IMR-90 (cell line): ENCODE results near the gene NHLRC1. TPM values are rescaled to one million over a fixed set of nuclear protein-coding genes. Genes with fewer than 3 reads are reported as not detected.

Source experiments
- ATAC-seq: fragments of 200-7000 bp; cut with Tn5 transposase; 2 replicates; pipeline ENCODE4 v1.9.1; 2020; ENCODE audit warnings: low read depth, mild to moderate bottlenecking, moderate library complexity
- BruUV-seq: library from RNA; stranded (reverse); fragments of 400-500 nt; replicated peaks from 2 replicates; lab custom pipeline; 2021; lab: Mats Ljungman, UMichigan
- CTCF ChIA-PET: fragments of 300-600 bp; formaldehyde crosslinking; extraction: SDS; loops from one replicate; lab custom pipeline; 2021; ENCODE audit warnings: antibody characterized with exemption; lab: Yijun Ruan, JAX
- POLR2A ChIA-PET: fragments of 300-600 bp; sonication (Branson Sonifier 250); formaldehyde crosslinking; loops from one replicate; lab custom pipeline; 2022; ENCODE audit warnings: antibody characterized with exemption; ENCODE audit not compliant: unreplicated experiment; lab: Charles Lee
- DNase-seq: peaks from one replicate; pipeline ENCODE4 v3.0.0; 2013
- H2AFZ ChIP-seq: replicated peaks from 2 replicates; pipeline ENCODE3; 2013; ENCODE audit warnings: low read length, mild to moderate bottlenecking; ENCODE audit not compliant: poor library complexity
- H2AK5ac ChIP-seq: 2 replicates; pipeline ENCODE4 v1.6.1; 2013; ENCODE audit warnings: low read depth, low read length, inconsistent platforms
- H2AK9ac ChIP-seq: replicated peaks from 2 replicates; pipeline ENCODE3; 2013; ENCODE audit warnings: mild to moderate bottlenecking, low read depth, low read length, moderate library complexity; ENCODE audit not compliant: poor library complexity
- H2BK120ac ChIP-seq: 2 replicates; pipeline ENCODE4 v1.6.1; 2013; ENCODE audit warnings: low read depth, low read length, inconsistent platforms
- H2BK15ac ChIP-seq: 3 replicates; pipeline ENCODE4 v1.6.1; 2013; ENCODE audit warnings: low read depth, low read length, inconsistent platforms
- H2BK20ac ChIP-seq: 2 replicates; pipeline ENCODE4 v1.6.1; 2013; ENCODE audit warnings: low read depth, mild to moderate bottlenecking, inconsistent platforms, low read length, moderate library complexity
- H2BK5ac ChIP-seq: 2 replicates; pipeline ENCODE4 v1.6.1; 2013; ENCODE audit warnings: mild to moderate bottlenecking, low read depth, low read length, inconsistent platforms; ENCODE audit not compliant: poor library complexity, severe bottlenecking
- H3K14ac ChIP-seq: replicated peaks from 2 replicates; pipeline ENCODE4 v1.6.1; 2013; ENCODE audit warnings: low read depth, low read length, inconsistent platforms
- H3K18ac ChIP-seq: 2 replicates; pipeline ENCODE4 v1.6.1; 2013; ENCODE audit warnings: low read depth, low read length, control low read depth
- H3K23ac ChIP-seq: 2 replicates; pipeline ENCODE4 v1.6.1; 2013; ENCODE audit warnings: low read depth, low read length, inconsistent platforms
- H3K27ac ChIP-seq: 2 replicates; pipeline ENCODE4 v1.5.1; 2013; ENCODE audit warnings: mild to moderate bottlenecking, control low read depth, low read length; ENCODE audit not compliant: insufficient read depth
- H3K27me3 ChIP-seq: 2 replicates; pipeline ENCODE4 v1.6.1; 2013; ENCODE audit warnings: low read length; ENCODE audit not compliant: control insufficient read depth, insufficient read depth
- H3K36me3 ChIP-seq: 2 replicates; pipeline ENCODE4 v1.6.1; 2013; ENCODE audit warnings: low read length, mixed read lengths; ENCODE audit not compliant: control insufficient read depth, insufficient read depth
- H3K4ac ChIP-seq: 2 replicates; pipeline ENCODE4 v1.6.1; 2013; ENCODE audit warnings: low read depth, low read length, inconsistent platforms
- H3K4me1 ChIP-seq: 2 replicates; pipeline ENCODE4 v1.6.1; 2013; ENCODE audit warnings: low read length, mixed read lengths; ENCODE audit not compliant: control insufficient read depth, insufficient read depth
- H3K4me2 ChIP-seq: 2 replicates; pipeline ENCODE4 v1.6.1; 2013; ENCODE audit warnings: low read depth, mild to moderate bottlenecking, control low read depth, low read length, moderate library complexity
- H3K4me3 ChIP-seq: 2 replicates; pipeline ENCODE4 v1.5.1; 2013; ENCODE audit warnings: low read depth, mild to moderate bottlenecking, control low read depth, low read length, moderate library complexity; ENCODE audit not compliant: insufficient read depth
- H3K56ac ChIP-seq: 2 replicates; pipeline ENCODE4 v1.6.1; 2013; ENCODE audit warnings: low read length, inconsistent platforms; ENCODE audit not compliant: insufficient read depth; ENCODE audit errors: extremely low read depth
- H3K79me1 ChIP-seq, 2 experiments: 2 replicates each; pipeline ENCODE4 v1.6.1; 2013; ENCODE audit warnings: low read length in 2 of 2, inconsistent platforms in 1 of 2, low read depth in 1 of 2
- H3K9ac ChIP-seq: 2 replicates; pipeline ENCODE4 v1.6.1; 2013; ENCODE audit warnings: low read depth, low read length, control low read depth
- H3K9me1 ChIP-seq: 2 replicates; pipeline ENCODE4 v1.6.1; 2013; ENCODE audit warnings: low read length, inconsistent platforms; ENCODE audit not compliant: insufficient read depth
- H3K9me3 ChIP-seq: 2 replicates; pipeline ENCODE4 v1.6.1; 2013; ENCODE audit warnings: low read length; ENCODE audit not compliant: control insufficient read depth, insufficient read depth
- H4K20me1 ChIP-seq: 2 replicates; pipeline ENCODE4 v1.6.1; 2013; ENCODE audit warnings: low read length, inconsistent platforms; ENCODE audit not compliant: insufficient read depth
- H4K5ac ChIP-seq: 2 replicates; pipeline ENCODE4 v1.6.1; 2013; ENCODE audit warnings: mild to moderate bottlenecking, low read depth, low read length, control low read depth
- H4K8ac ChIP-seq, 2 experiments: 2 replicates each; pipeline ENCODE4 v1.6.1; 2013; ENCODE audit warnings: low read depth in 2 of 2, low read length in 2 of 2, control low read depth in 1 of 2, inconsistent platforms in 1 of 2
- H4K91ac ChIP-seq: 2 replicates; pipeline ENCODE4 v1.6.1; 2013; ENCODE audit warnings: low read depth, low read length, inconsistent platforms; ENCODE audit not compliant: insufficient read depth
- BHLHE40 ChIP-seq: fragments of 150-350 bp; IDR thresholded peaks from 2 replicates; pipeline ENCODE4 v1.6.1; 2016; ENCODE audit warnings: mild to moderate bottlenecking, low read depth, low read length
- CEBPB ChIP-seq: IDR thresholded peaks from 2 replicates; pipeline ENCODE4 v1.6.1; 2012; ENCODE audit warnings: low read depth, low read length, improper control_type of control experiment
- CHD1 ChIP-seq: IDR thresholded peaks from 2 replicates; pipeline ENCODE4 v1.6.1; 2012; ENCODE audit warnings: low read depth, low read length, improper control_type of control experiment
- CTCF ChIP-seq: conservative IDR thresholded peaks from 2 replicates; pipeline ENCODE4 v1.5.1; 2012; ENCODE audit warnings: mild to moderate bottlenecking, low read depth, low read length, improper control_type of control experiment
- ELK1 ChIP-seq: fragments of 150-350 bp; IDR thresholded peaks from 2 replicates; pipeline ENCODE4 v1.6.1; 2016; ENCODE audit warnings: low read depth, mild to moderate bottlenecking, low read length, moderate library complexity, borderline replicate concordance
- FOS ChIP-seq: fragments of 150-350 bp; IDR thresholded peaks from 2 replicates; pipeline ENCODE4 v1.6.1; 2016; ENCODE audit warnings: low read depth, low read length
- MAFK ChIP-seq: IDR thresholded peaks from 2 replicates; pipeline ENCODE4 v1.6.1; 2012; ENCODE audit warnings: low read depth, low read length, improper control_type of control experiment
- MAZ ChIP-seq: IDR thresholded peaks from 2 replicates; pipeline ENCODE4 v1.6.1; 2012; ENCODE audit warnings: low read depth, mild to moderate bottlenecking, low read length, improper control_type of control experiment, moderate library complexity, borderline replicate concordance
- MXI1 ChIP-seq: IDR thresholded peaks from 2 replicates; pipeline ENCODE4 v1.6.1; 2012; ENCODE audit warnings: low read depth, mild to moderate bottlenecking, low read length, moderate library complexity, borderline replicate concordance
- NFE2L2 ChIP-seq: fragments of 150-350 bp; IDR thresholded peaks from 2 replicates; pipeline ENCODE4 v1.6.1; 2016; ENCODE audit warnings: low read depth, mild to moderate bottlenecking, low read length
- POLR2A ChIP-seq: IDR thresholded peaks from 2 replicates; pipeline ENCODE4 v1.6.1; 2012; ENCODE audit warnings: mild to moderate bottlenecking, low read depth, low read length
- RAD21 ChIP-seq: IDR thresholded peaks from 2 replicates; pipeline ENCODE4 v1.6.1; 2012; ENCODE audit warnings: low read length, improper control_type of control experiment
- RCOR1 ChIP-seq: IDR thresholded peaks from 2 replicates; pipeline ENCODE4 v1.6.1; 2012; ENCODE audit warnings: mild to moderate bottlenecking, low read length, improper control_type of control experiment; ENCODE audit not compliant: insufficient replicate concordance
- RFX5 ChIP-seq: IDR thresholded peaks from 2 replicates; pipeline ENCODE4 v1.8.0; 2012; ENCODE audit warnings: low read depth, mild to moderate bottlenecking, low read length, moderate library complexity
- SMC3 ChIP-seq: fragments of 150-350 bp; IDR thresholded peaks from 2 replicates; pipeline ENCODE4 v1.6.1; 2016; ENCODE audit warnings: low read depth, mild to moderate bottlenecking, antibody characterized with exemption, low read length, moderate library complexity
- USF2 ChIP-seq: fragments of 150-350 bp; IDR thresholded peaks from 2 replicates; pipeline ENCODE4 v1.6.1; 2017; ENCODE audit warnings: mild to moderate bottlenecking, antibody characterized with exemption, low read length, low read depth
- WGBS, 2 experiments: methylation state at CpG; one replicate each; pipeline versions ENCODE4 v1.1.5 to v1.1.7; 2013; ENCODE audit warnings: missing lambda C conversion rate in 2 of 2; ENCODE audit not compliant: insufficient read length in 1 of 2; ENCODE audit errors: extremely low coverage in 2 of 2; 5-methylcytosine and 5-hydroxymethylcytosine counted together
- dilution Hi-C: fragments of 300-500 bp; cut with HindIII; formaldehyde crosslinking; loops from one replicate; pipeline ENCODE4 v1.14.3; 2018; ENCODE audit warnings: low sequenced_read_pairs; ENCODE audit not compliant: unreplicated experiment
- in situ Hi-C: fragments of 300-500 bp; cut with MboI; formaldehyde crosslinking; loops from 3 replicates; pipeline ENCODE4 v1.14.3; 2019; ENCODE audit warnings: low sequenced_read_pairs, inconsistent platforms, mixed read lengths
- intact Hi-C: fragments of 100-400 bp; cut with micrococcal nuclease; formaldehyde crosslinking; loops from 2 replicates; pipeline ENCODE4 v1.10.0; 2022
- polyA plus RNA-seq, 3 experiments: library from polyadenylated mRNA; depleted of rRNA; stranded (reverse); fragments of >200 nt; gene quantifications; 2 replicates each; pipeline ENCODE4 v1.2.3, GENCODE V29; 2012; ENCODE audit warnings: low replicate concordance in 1 of 3
- total RNA-seq: library from RNA; depleted of rRNA; stranded (reverse); fragments of >200 nt; gene quantifications from 2 replicates; pipeline ENCODE4 v1.2.3, GENCODE V29; 2012

NHLRC1 gene
- total and polyA plus RNA-seq, 2 of the 4 experiments (the other 2 are of a cell fraction): 1.1 TPM

GRCh38 chr6:18091382-18091781 lies 31.1 kb downstream of the NHLRC1 start:
- TF ChIP-seq FOS (no peak), CTCF (no peak), MAFK (no peak), CEBPB (no peak), USF2 (no peak), ELK1 (no peak), RCOR1 (no peak), MXI1 (no peak), RAD21 (no peak), NFE2L2 (no peak), POLR2A (no peak), SMC3 (no peak), RFX5 (no peak), MAZ (no peak), CHD1 (no peak), BHLHE40 (no peak)
- no TSS peak for BruUV-seq
- Histone ChIP-seq H3K4ac (no peak overlapping the region), H2AK9ac (no peak overlapping the region), H3K14ac (no peak overlapping the region), H3K4me2 (no peak overlapping the region), H3K79me1 (no peaks in the 10 kb centered on the region), H3K9ac (no peak overlapping the region), H2AK5ac (no peak overlapping the region), H4K5ac (no peak overlapping the region), H4K8ac (no peak overlapping the region), H3K36me3 (no peaks in the 10 kb centered on the region), H2AFZ (no peak overlapping the region), H3K4me3 (no peak overlapping the region), H3K9me3 (peaks cover 11% of the 10 kb centered on the region), H3K4me1 (no peaks in the 10 kb centered on the region), H2BK20ac (no peak overlapping the region), H3K23ac (no peak overlapping the region), H3K27me3 (no peaks in the 10 kb centered on the region), H3K18ac (no peak overlapping the region), H2BK5ac (no peak overlapping the region), H2BK15ac (no peak overlapping the region), H4K20me1 (no peaks in the 10 kb centered on the region), H3K9me1 (no peaks in the 10 kb centered on the region), H2BK120ac (no peak overlapping the region), H3K27ac (no peak overlapping the region), H3K56ac (no peak overlapping the region), H4K91ac (no peak overlapping the region)
- no peak for DNase-seq
- intact Hi-C loops (no loop called here), dilution Hi-C loops (no loop called here), in situ Hi-C loops (no loop called here)
- ChIA-PET CTCF (no interaction called here), POLR2A (no interaction called here)
- no CpG with 5 or more reads among the region's 1 CpG for WGBS, 2 experiments
- ATAC-seq: no peak
